ENCODE results near the gene SRBD1. TPM values are rescaled to one million over a fixed set of nuclear protein-coding genes. Genes with fewer than 3 reads are reported as not detected.
A peak's percentile ranks its signal among the peaks of the same experiment; 100 is the strongest.

SRBD1 gene
- polyA plus RNA-seq, 1 experiment = 2.7 TPM

- Histone ChIP-seq H3K36me3 (ENCODE audit: control insufficient read depth, insufficient read depth, low read length) (peaks cover 6% of the 10 kb centered on the region), H3K4me3 (ENCODE audit: low read depth, low read length) (no peak overlapping the region), H3K27me3 (ENCODE audit: control insufficient read depth, insufficient read depth, low read length) (no peaks in the 10 kb centered on the region)
- TF ChIP-seq CTCF (IDR thresholded peaks at IDR 0.05; ENCODE audit: insufficient read depth, low read depth, low read length) = no peak
- DNase-seq (ENCODE audit: low read depth) = no peak
- ChIA-PET CTCF (no interaction called here), POLR2A (no interaction called here)
These were observed 70.1 kb downstream of the SRBD1 start for GRCh38 chr2:45540942-45541341.

- Histone ChIP-seq H3K4me3 (ENCODE audit: low read depth, low read length) (no peak overlapping the region), H3K27me3 (ENCODE audit: control insufficient read depth, insufficient read depth, low read length) (no peaks in the 10 kb centered on the region), H3K36me3 (ENCODE audit: control insufficient read depth, insufficient read depth, low read length) (no peaks in the 10 kb centered on the region)
- ChIA-PET POLR2A (no interaction called here), CTCF (no interaction called here)
- DNase-seq (ENCODE audit: low read depth) = peak; percentile 12
- no peak for TF ChIP-seq CTCF (IDR thresholded peaks at IDR 0.05; ENCODE audit: insufficient read depth, low read depth, low read length)
These were observed 77.3 kb downstream of the SRBD1 start for GRCh38 chr2:45533771-45534170.

- Histone ChIP-seq H3K4me3 (ENCODE audit: low read depth, low read length) (no peak overlapping the region), H3K27me3 (ENCODE audit: control insufficient read depth, insufficient read depth, low read length) (no peaks in the 10 kb centered on the region), H3K36me3 (ENCODE audit: control insufficient read depth, insufficient read depth, low read length) (no peaks in the 10 kb centered on the region)
- POLR2A ChIA-PET = no interaction called here
- no peak for TF ChIP-seq CTCF (IDR thresholded peaks at IDR 0.05; ENCODE audit: insufficient read depth, low read depth, low read length)
- DNase-seq (ENCODE audit: low read depth) = no peak
- CTCF ChIA-PET = no interaction called here
These were observed 78.9 kb downstream of the SRBD1 start for GRCh38 chr2:45532181-45532580.

GRCh38 chr2:45524016-45524415 is 87.1 kb downstream of the SRBD1 start:
- DNase-seq (ENCODE audit: low read depth) = no peak
- CTCF ChIA-PET = interaction anchor here (0.6 kb wide), 1 partner anchor 423 kb away, joined by 3 read pairs; no protein-coding TSS in a partner anchor
- Histone ChIP-seq H3K36me3 (ENCODE audit: control insufficient read depth, insufficient read depth, low read length) (peaks cover 2% of the 10 kb centered on the region), H3K4me3 (ENCODE audit: low read depth, low read length) (no peak overlapping the region), H3K27me3 (ENCODE audit: control insufficient read depth, insufficient read depth, low read length) (no peaks in the 10 kb centered on the region)
- POLR2A ChIA-PET = no interaction called here
- TF ChIP-seq CTCF (IDR thresholded peaks at IDR 0.05; ENCODE audit: insufficient read depth, low read depth, low read length) = no peak

- ChIA-PET POLR2A (no interaction called here), CTCF (no interaction called here)
- Histone ChIP-seq H3K4me3 (ENCODE audit: low read depth, low read length) (no peak overlapping the region), H3K27me3 (ENCODE audit: control insufficient read depth, insufficient read depth, low read length) (no peaks in the 10 kb centered on the region), H3K36me3 (ENCODE audit: control insufficient read depth, insufficient read depth, low read length) (peaks cover 2% of the 10 kb centered on the region)
- no peak for TF ChIP-seq CTCF (IDR thresholded peaks at IDR 0.05; ENCODE audit: insufficient read depth, low read depth, low read length)
- DNase-seq (ENCODE audit: low read depth) = no peak
These were observed 92.5 kb downstream of the SRBD1 start for GRCh38 chr2:45518546-45518945.

All from BJ (cell line).